ENCODE results near the gene C2orf49. TPM values are rescaled to one million over a fixed set of nuclear protein-coding genes. Genes with fewer than 3 reads are reported as not detected.

Gene C2orf49
- total and polyA plus RNA-seq, 10 of the 15 experiments (the other 5 are each of a cell fraction or from before 2014, with no cell fraction given), result 7.2 to 24.2 (median 15.5) TPM

- no peak for TF ChIP-seq JUND (IDR thresholded peaks at IDR 0.05; ENCODE audit: low read depth, low read length)
- TF ChIP-seq FOXK2 (IDR thresholded peaks at IDR 0.05), result no peak
- no peak for TF ChIP-seq ZNF207 (IDR thresholded peaks at IDR 0.05; ENCODE audit: borderline replicate concordance)
- TF ChIP-seq PKNOX1 (IDR thresholded peaks at IDR 0.05), result peak; percentile 67
- peak; percentile 41; the same call in 1 of the 2 replicates for TF ChIP-seq ZBTB40 (IDR thresholded peaks at IDR 0.05; ENCODE audit: borderline replicate concordance)
- TF ChIP-seq TCF7 (IDR thresholded peaks at IDR 0.05; ENCODE audit: borderline replicate concordance), result no peak
- TF ChIP-seq HCFC1 (IDR thresholded peaks at IDR 0.05; ENCODE audit: low read length), result no peak
- peak; percentile 35; the same call in 1 of the 2 replicates for TF ChIP-seq RELB (IDR thresholded peaks at IDR 0.05; ENCODE audit: low read depth)
- TF ChIP-seq RELA (IDR thresholded peaks at IDR 0.05; ENCODE audit: borderline replicate concordance, partially characterized antibody), result no peak
- TF ChIP-seq HDAC2 (IDR thresholded peaks at IDR 0.05), result no peak
- TF ChIP-seq ELK1 (IDR thresholded peaks at IDR 0.05; ENCODE audit: low read depth, low read length), result no peak
- TF ChIP-seq TCF3 (IDR thresholded peaks at IDR 0.05; ENCODE audit: borderline replicate concordance, insufficient read depth, low read depth, low read length), result no peak
- TF ChIP-seq MTA3 (IDR thresholded peaks at IDR 0.05; ENCODE audit: borderline replicate concordance, low read length), result no peak
- peak; percentile 93 for TF ChIP-seq RUNX3 (IDR thresholded peaks at IDR 0.05; ENCODE audit: low read length)
- TF ChIP-seq EED (IDR thresholded peaks at IDR 0.05; ENCODE audit: low read depth), result peak; percentile 62; the same call in 1 of the 2 replicates
- no peak for TF ChIP-seq ZNF24 (IDR thresholded peaks at IDR 0.05)
- TF ChIP-seq HDAC6 (IDR thresholded peaks at IDR 0.05; ENCODE audit: unreplicated experiment), result no peak
- no peak for TF ChIP-seq RFX5 (IDR thresholded peaks at IDR 0.05; ENCODE audit: low read depth, low read length)
- TF ChIP-seq CREM (IDR thresholded peaks at IDR 0.05; ENCODE audit: low read depth), result peak; percentile 39; the same call in 1 of the 2 replicates
- TF ChIP-seq NR2C1 (IDR thresholded peaks at IDR 0.05), result no peak
- TF ChIP-seq TBL1XR1 (IDR thresholded peaks at IDR 0.05; ENCODE audit: low read depth, low read length), result no peak
These were observed 36.6 kb downstream of the C2orf49 start (continued) for GRCh38 chr2:105373895-105374401.

Data from GM12878 (cell line).